GM18507 (cell line): ENCODE results near the gene ATXN1.
A peak's percentile ranks its signal among the peaks of the same experiment; 100 is the strongest.
"Not testable (repeated sequence)": the region's sequence is repeated elsewhere in the genome, so short reads cannot be mapped to it uniquely, and the experiment has no call there.

Source experiments
- DNase-seq: peaks from one replicate; pipeline ENCODE4 v3.0.0; 2011; ENCODE audit warnings: low read depth; ENCODE audit not compliant: insufficient read length; ENCODE audit errors: extremely low spot score
- FAIRE-seq: peaks from 2 replicates; lab custom pipeline; 2011; peaks lifted over from hg19 to GRCh38; lab: Jason Lieb, UNC

ATXN1 gene

GRCh38 chr6:16634855-16635254 lies 126.4 kb downstream of the ATXN1 start:
- DNase-seq, result no peak
- FAIRE-seq, result no peak

GRCh38 chr6:16633961-16634360 lies 127.3 kb downstream of the ATXN1 start:
- FAIRE-seq (no peak), DNase-seq (no peak)

GRCh38 chr6:16633465-16633864 lies 127.8 kb downstream of the ATXN1 start:
- DNase-seq (no peak), FAIRE-seq (no peak)

GRCh38 chr6:16632101-16632500 lies 129.2 kb downstream of the ATXN1 start:
- FAIRE-seq, result no peak

GRCh38 chr6:16630026-16630643 lies 131.1 kb downstream of the ATXN1 start:
- no peak for DNase-seq
- peak; percentile 52 for FAIRE-seq

More at GRCh38 chr6:16632101-16632500, 129.2 kb downstream of the ATXN1 start:
- no peak for DNase-seq

GRCh38 chr6:16628580-16628979 lies 132.7 kb downstream of the ATXN1 start:
- not testable (repeated sequence) for DNase-seq, FAIRE-seq

GRCh38 chr6:16626650-16627049 lies 134.6 kb downstream of the ATXN1 start:
- DNase-seq (no peak), FAIRE-seq (no peak)

GRCh38 chr6:16625291-16626265 lies 135.7 kb downstream of the ATXN1 start:
- DNase-seq, result no peak
- no peak for FAIRE-seq

- FAIRE-seq (no peak), DNase-seq (no peak)
Measured at GRCh38 chr6:16624636-16625290, 136.5 kb downstream of the ATXN1 start.

GRCh38 chr6:16623731-16624130 lies 137.5 kb downstream of the ATXN1 start:
- FAIRE-seq, result no peak
- DNase-seq, result no peak

GRCh38 chr6:16623029-16623653 lies 138.1 kb downstream of the ATXN1 start:
- no peak for DNase-seq
- FAIRE-seq, result no peak

- FAIRE-seq (peak; percentile 26), DNase-seq (no peak)
Measured at GRCh38 chr6:16622193-16622592, 139.1 kb downstream of the ATXN1 start.

GRCh38 chr6:16621002-16621401 lies 140.3 kb downstream of the ATXN1 start:
- no peak for DNase-seq
- no peak for FAIRE-seq

GRCh38 chr6:16619777-16620176 lies 141.5 kb downstream of the ATXN1 start:
- DNase-seq (no peak), FAIRE-seq (no peak)

GRCh38 chr6:16618962-16619361 lies 142.3 kb downstream of the ATXN1 start:
- DNase-seq, result no peak
- FAIRE-seq, result no peak

GRCh38 chr6:16615215-16615614 lies 146.0 kb downstream of the ATXN1 start:
- DNase-seq, result not testable (repeated sequence)
- FAIRE-seq, result peak; percentile 59

GRCh38 chr6:16614143-16614542 lies 147.1 kb downstream of the ATXN1 start:
- FAIRE-seq, result peak; percentile 45
- DNase-seq, result not testable (repeated sequence)

- FAIRE-seq, DNase-seq: not testable (repeated sequence)
Measured at GRCh38 chr6:16613504-16613903, 147.8 kb downstream of the ATXN1 start.

- FAIRE-seq (no peak), DNase-seq (no peak)
Measured at GRCh38 chr6:16608444-16608843, 152.8 kb downstream of the ATXN1 start.

- DNase-seq, result peak; percentile 62
- FAIRE-seq, result peak; percentile 88
Measured at GRCh38 chr6:16602035-16602434, 159.2 kb downstream of the ATXN1 start.
